Natural killer cell (primary cell): ENCODE data around the gene TIGAR. TPM values are rescaled to one million over a fixed set of nuclear protein-coding genes. Genes with fewer than 3 reads are reported as not detected.

Experiments
- ATAC-seq, 3 donors: fragments of 150-1000 bp in 2 of 3; fragments of 200-7000 bp in 1 of 3; cut with Tn5 transposase; 1 replicate in 1 of 3; 2 replicates in 2 of 3; pipeline ENCODE4 v1.10.0; 2021; ENCODE audit warnings: mild to moderate bottlenecking in 2 of 3, moderate library complexity in 2 of 3
- DNase-seq, 2 donors: peaks; one replicate each; pipeline versions ENCODE4 v3.0.0 to v3.0.0-alpha.2; 2013 to 2021; ENCODE audit warnings: mixed read lengths in 1 of 2
- H3K27ac ChIP-seq: one replicate; pipeline ENCODE4 v1.5.1; 2013; ENCODE audit warnings: mild to moderate bottlenecking, low read length
- H3K27me3 ChIP-seq: one replicate; pipeline ENCODE4 v1.6.1; 2013; ENCODE audit warnings: low read length; ENCODE audit not compliant: control insufficient read depth, insufficient read depth
- H3K36me3 ChIP-seq: one replicate; pipeline ENCODE4 v1.6.1; 2013; ENCODE audit warnings: low read length; ENCODE audit not compliant: control insufficient read depth, insufficient read depth
- H3K4me1 ChIP-seq: one replicate; pipeline ENCODE4 v1.6.1; 2013; ENCODE audit warnings: low read length; ENCODE audit not compliant: control insufficient read depth, insufficient read depth
- H3K4me3 ChIP-seq: one replicate; pipeline ENCODE4 v1.5.1; 2013; ENCODE audit warnings: low read length
- H3K9me3 ChIP-seq: one replicate; pipeline ENCODE4 v1.6.1; 2013; ENCODE audit warnings: low read length; ENCODE audit not compliant: control insufficient read depth, insufficient read depth
- H3K27ac Mint-ChIP-seq, 2 donors: one replicate each; pipeline ENCODE4 v1.8.0; 2022; ENCODE audit warnings: mild to moderate bottlenecking in 2 of 2, mixed read lengths in 2 of 2, moderate library complexity in 1 of 2
- H3K27me3 Mint-ChIP-seq, 2 donors: one replicate each; pipeline ENCODE4 v1.8.0; 2022; ENCODE audit warnings: low read depth in 2 of 2, mixed read lengths in 2 of 2
- H3K36me3 Mint-ChIP-seq: one replicate; pipeline ENCODE4 v1.8.0; 2022; ENCODE audit warnings: mixed read lengths
- H3K4me1 Mint-ChIP-seq, 2 donors: one replicate each; pipeline ENCODE4 v1.8.0; 2022; ENCODE audit warnings: mixed read lengths in 2 of 2
- H3K4me3 Mint-ChIP-seq: one replicate; pipeline ENCODE4 v1.8.0; 2022; ENCODE audit warnings: mild to moderate bottlenecking, moderate library complexity, mixed read lengths
- H3K9me3 Mint-ChIP-seq, 2 donors: one replicate each; pipeline ENCODE4 v1.8.0; 2022; ENCODE audit warnings: mixed read lengths in 2 of 2
- WGBS: methylation state at CpG from one replicate; pipeline ENCODE4 v1.1.7; 2013; ENCODE audit warnings: missing lambda C conversion rate; ENCODE audit not compliant: insufficient coverage; 5-methylcytosine and 5-hydroxymethylcytosine counted together
- intact Hi-C: fragments of 100-400 bp; cut with micrococcal nuclease; formaldehyde crosslinking; loops from one replicate; pipeline ENCODE4 v1.14.2; 2022
- total RNA-seq, 4 donors: library from RNA; stranded (reverse); fragments of 120-200 nt in 1 of 4; gene quantifications; one replicate each; pipeline versions ENCODE4 v1.2.3 to v1.2.4, GENCODE V29; 2013 to 2022
- TF ChIP-seq, protein P1 (sequence below): fragments of 200-600 bp; IDR thresholded peaks from one replicate; pipeline ENCODE4 v1.8.0; 2022; ENCODE audit warnings: antibody characterized with exemption

TIGAR gene
- total RNA-seq, 3 donors from 2014 or later (not counting 1 experiment from before 2014, with no cell fraction given) = 6.1 to 7.4 (median 7.3) TPM

GRCh38 chr12:4273273-4273651, 47.8 kb upstream of the TIGAR start:
- 0% methylated on average over 10 of the region's 10 CpGs for WGBS
- no peaks in the 10 kb centered on the region for H3K9me3 ChIP-seq
- peaks cover 8% of the 10 kb centered on the region for H3K36me3 Mint-ChIP-seq
- peak overlapping the region; percentile 92 to 98 for H3K27ac Mint-ChIP-seq
- H3K27me3 Mint-ChIP-seq = peaks cover 0 to 4% of the 10 kb centered on the region in 2 donors
- H3K27me3 ChIP-seq = peaks cover 5% of the 10 kb centered on the region
- no peak for ATAC-seq
- peaks cover 48 to 62% of the 10 kb centered on the region in 2 donors for H3K4me1 Mint-ChIP-seq
- H3K4me3 ChIP-seq = peak overlapping the region; percentile 87
- intact Hi-C loops = loop anchor here (2.0 to 5.0 kb wide), 2 partner anchors 120 to 401 kb away; partner anchors contain the start of gene PARP11
- peaks cover 66% of the 10 kb centered on the region for H3K4me1 ChIP-seq
- peaks cover 21% of the 10 kb centered on the region for H3K36me3 ChIP-seq
- TF ChIP-seq, protein P1, sequence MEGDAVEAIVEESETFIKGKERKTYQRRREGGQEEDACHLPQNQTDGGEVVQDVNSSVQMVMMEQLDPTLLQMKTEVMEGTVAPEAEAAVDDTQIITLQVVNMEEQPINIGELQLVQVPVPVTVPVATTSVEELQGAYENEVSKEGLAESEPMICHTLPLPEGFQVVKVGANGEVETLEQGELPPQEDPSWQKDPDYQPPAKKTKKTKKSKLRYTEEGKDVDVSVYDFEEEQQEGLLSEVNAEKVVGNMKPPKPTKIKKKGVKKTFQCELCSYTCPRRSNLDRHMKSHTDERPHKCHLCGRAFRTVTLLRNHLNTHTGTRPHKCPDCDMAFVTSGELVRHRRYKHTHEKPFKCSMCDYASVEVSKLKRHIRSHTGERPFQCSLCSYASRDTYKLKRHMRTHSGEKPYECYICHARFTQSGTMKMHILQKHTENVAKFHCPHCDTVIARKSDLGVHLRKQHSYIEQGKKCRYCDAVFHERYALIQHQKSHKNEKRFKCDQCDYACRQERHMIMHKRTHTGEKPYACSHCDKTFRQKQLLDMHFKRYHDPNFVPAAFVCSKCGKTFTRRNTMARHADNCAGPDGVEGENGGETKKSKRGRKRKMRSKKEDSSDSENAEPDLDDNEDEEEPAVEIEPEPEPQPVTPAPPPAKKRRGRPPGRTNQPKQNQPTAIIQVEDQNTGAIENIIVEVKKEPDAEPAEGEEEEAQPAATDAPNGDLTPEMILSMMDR = no peak
- H3K9me3 Mint-ChIP-seq = no peaks in the 10 kb centered on the region
- no peak for DNase-seq
- H3K27ac ChIP-seq = peak overlapping the region; percentile 93
- peak overlapping the region; percentile 92 for H3K4me3 Mint-ChIP-seq

DNA sequence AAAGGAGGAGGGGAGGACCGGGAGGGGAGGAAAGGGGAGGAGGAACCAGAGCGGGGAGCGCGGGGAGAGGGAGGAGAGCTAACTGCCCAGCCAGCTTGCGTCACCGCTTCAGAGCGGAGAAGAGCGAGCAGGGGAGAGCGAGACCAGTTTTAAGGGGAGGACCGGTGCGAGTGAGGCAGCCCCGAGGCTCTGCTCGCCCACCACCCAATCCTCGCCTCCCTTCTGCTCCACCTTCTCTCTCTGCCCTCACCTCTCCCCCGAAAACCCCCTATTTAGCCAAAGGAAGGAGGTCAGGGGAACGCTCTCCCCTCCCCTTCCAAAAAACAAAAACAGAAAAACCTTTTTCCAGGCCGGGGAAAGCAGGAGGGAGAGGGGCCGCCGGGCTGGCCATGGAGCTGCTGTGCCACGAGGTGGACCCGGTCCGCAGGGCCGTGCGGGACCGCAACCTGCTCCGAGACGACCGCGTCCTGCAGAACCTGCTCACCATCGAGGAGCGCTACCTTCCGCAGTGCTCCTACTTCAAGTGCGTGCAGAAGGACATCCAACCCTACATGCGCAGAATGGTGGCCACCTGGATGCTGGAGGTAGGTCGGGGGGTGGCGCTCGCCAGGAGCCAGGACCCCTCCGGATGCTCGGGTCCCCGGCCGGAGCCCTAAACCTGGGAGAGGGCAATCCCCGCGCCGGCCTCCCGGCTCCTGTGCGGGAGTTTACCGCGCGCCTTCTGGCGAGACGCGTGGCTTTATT, 47.2 kb upstream of the TIGAR start, which contains the start of gene CCND2:
Gene CCND2, plus strand, starts transcription at position 111 of the 744 bp plus-strand sequence. Its CDS starts 279 bp downstream, at position 390.
- under 1% methylated on average over 52 of the region's 52 CpGs for WGBS
- peak within 1 kb of the TSS; percentile 87 for H3K4me3 ChIP-seq

GRCh38 chr12:4274396-4275015, 46.5 kb upstream of the TIGAR start:
- peaks cover 51 to 60% of the 10 kb centered on the region in 2 donors for H3K4me1 Mint-ChIP-seq
- DNase-seq (peak; percentile 26 to 64), ATAC-seq (no peak)
- H3K27ac Mint-ChIP-seq = peak overlapping the region; percentile 92 to 98
- intact Hi-C loops = loop anchor here (5.0 kb wide), 1 partner anchor 402 kb away; the partner anchor contains the start of gene PARP11
- WGBS = under 1% methylated on average over 39 of the region's 42 CpGs
- Histone ChIP-seq H3K27me3 (no peaks in the 10 kb centered on the region), H3K9me3 (no peaks in the 10 kb centered on the region), H3K4me1 (peaks cover 70% of the 10 kb centered on the region), H3K4me3 (peak overlapping the region; percentile 87), H3K27ac (peak overlapping the region; percentile 93), H3K36me3 (peaks cover 34% of the 10 kb centered on the region)
- H3K27me3 Mint-ChIP-seq = peaks cover 0 to 2% of the 10 kb centered on the region in 2 donors
- H3K9me3 Mint-ChIP-seq = no peaks in the 10 kb centered on the region
- H3K36me3 Mint-ChIP-seq = peaks cover 8% of the 10 kb centered on the region
- peak overlapping the region; percentile 92 for H3K4me3 Mint-ChIP-seq
- TF ChIP-seq, protein P1 = no peak

More for the DNA sequence above, 47.2 kb upstream of the TIGAR start, which contains the start of gene CCND2:
- Histone ChIP-seq H3K27ac (peak within 1 kb of the TSS; percentile 93), H3K36me3 (peaks cover 27% of the 10 kb centered on the region), H3K4me1 (peaks cover 66% of the 10 kb centered on the region), H3K9me3 (no peaks in the 10 kb centered on the region), H3K27me3 (no peaks in the 10 kb centered on the region)
- intact Hi-C loops = loop anchor here (2.0 to 5.0 kb wide), 2 partner anchors 121 to 402 kb away; partner anchors contain the start of gene PARP11
- Mint-ChIP-seq H3K36me3 (peaks cover 8% of the 10 kb centered on the region), H3K27ac (peak within 1 kb of the TSS; percentile 92 to 98), H3K27me3 (peaks cover 0 to 2% of the 10 kb centered on the region in 2 donors), H3K9me3 (no peaks in the 10 kb centered on the region), H3K4me1 (peaks cover 45 to 60% of the 10 kb centered on the region in 2 donors), H3K4me3 (peak within 1 kb of the TSS; percentile 92)
- DNase-seq (peak; percentile 67 to 87), ATAC-seq (peak; percentile 25 to 38 (median 26))
- TF ChIP-seq, protein P1 = no peak
